OCI-M2 (cell line): ENCODE data around the gene VEGFA.

Experiments
- DNase-seq: peaks from one replicate; lab custom pipeline; 2025; ENCODE audit not compliant: unreplicated experiment; lab: John Stamatoyannopoulos, UW

VEGFA gene

DNA sequence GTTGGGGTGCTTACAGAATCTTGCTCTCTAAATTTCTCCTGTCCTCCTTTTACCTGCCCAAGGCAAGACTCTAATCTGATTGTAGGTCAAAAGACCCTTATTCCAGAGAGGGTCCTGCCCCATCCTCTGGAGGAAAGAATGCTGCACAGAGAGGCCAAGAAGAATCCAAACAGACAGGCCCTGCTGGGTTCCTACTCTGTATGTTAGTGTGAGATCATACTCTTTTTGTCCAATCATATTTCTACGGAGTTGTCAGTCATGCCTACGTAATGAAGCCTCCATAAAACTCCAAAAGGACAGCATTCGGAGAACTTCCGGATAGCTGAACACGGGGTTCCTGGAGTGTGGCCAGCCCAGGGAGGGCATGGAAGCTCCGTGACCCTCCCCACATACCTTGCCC lies 50.5 kb downstream of the VEGFA start:
- DNase-seq, result no peak

DNA sequence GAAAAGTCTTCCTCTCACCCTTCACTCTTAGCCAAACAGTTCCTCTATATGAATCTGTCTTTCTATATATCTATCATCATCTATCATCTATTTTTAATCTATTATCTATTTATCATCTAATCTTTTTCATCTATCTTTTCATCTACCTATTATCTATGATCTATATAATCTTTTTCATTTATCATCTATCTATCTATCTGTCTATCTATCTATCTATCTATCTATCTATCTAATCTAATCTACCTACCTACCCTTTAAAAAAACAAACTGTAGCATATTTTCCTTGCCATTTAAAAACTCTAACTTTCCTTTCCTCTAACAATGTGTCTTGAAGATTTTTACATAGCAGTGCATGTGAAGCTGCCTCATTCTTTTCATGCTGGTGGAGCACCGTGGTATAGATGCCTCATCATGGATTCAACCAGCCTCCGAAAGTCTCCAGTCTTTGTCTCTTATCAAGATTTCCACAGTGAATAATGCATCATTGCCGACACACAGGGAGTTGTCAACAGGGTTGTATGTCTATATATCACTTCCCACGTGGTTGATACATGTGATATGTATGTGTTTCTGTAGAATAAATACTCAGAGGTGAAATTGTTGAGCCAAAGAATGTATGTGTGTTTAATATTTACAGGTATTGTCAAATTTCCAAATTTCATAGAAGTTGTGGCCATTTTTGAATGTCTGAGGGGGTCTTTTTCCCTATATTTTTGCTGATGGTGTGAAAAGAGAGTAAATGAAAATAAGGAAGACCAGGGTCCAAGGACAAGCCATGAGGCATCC lies 51.3 kb downstream of the VEGFA start:
- DNase-seq, result no peak

DNA sequence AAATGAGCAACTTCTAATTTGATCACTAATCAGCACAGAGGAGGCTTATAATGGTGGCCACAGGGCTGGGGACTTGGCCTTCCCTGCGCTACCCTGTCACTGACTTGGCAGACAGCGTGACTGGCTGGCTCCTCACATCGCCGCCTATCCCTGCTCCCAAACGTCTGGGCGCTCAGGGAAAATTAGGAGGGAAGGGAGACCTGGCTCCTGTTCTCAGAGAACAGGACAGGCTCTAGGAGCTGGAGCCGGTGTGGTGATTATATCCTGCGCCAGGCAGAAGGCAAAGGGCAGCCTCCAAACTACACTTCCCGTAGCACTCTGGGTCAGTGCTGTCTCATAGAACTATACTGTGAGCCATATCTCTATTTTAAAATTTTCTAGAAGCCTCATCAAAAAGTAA lies 53.4 kb downstream of the VEGFA start:
- no peak for DNase-seq

DNA sequence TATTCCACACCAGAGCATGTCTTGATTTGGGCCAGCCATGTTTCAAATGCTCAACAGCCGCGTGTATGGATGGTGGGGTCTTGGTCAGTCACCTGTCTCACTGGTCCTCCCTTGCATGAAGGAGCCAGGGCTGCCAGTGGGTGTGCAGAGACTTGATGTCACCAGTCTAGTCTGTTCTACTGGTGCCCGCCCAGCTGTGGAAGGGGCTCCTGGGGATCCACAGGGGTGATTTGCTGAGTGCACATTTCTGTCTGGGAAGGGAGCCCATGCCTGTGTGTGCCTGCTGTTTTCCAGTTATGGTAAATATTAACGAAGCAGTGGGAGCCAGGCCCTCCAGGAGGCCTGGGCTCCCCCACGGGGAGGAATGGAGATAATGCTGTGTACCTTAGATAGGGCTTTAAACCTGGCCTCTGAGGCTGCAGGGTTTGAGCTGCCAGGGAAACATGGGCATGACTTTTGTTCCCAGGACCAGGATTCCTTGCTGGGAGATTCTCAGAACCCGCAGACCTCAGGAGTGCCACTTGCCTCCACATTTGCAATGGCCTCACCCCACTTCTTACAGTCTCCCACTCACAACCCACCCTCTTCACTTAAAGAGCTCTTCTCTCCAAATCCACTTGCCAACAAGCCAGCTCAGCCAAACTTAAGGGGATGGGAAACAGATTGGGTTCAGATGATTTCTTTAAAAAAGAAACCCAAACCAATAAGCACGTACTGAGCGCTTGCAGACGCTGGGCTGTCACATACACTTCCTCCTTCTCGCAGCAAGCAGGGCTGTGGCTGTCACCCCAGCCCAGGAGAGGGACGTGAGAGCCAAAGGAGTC lies 54.1 kb downstream of the VEGFA start:
- DNase-seq, result no peak

DNA sequence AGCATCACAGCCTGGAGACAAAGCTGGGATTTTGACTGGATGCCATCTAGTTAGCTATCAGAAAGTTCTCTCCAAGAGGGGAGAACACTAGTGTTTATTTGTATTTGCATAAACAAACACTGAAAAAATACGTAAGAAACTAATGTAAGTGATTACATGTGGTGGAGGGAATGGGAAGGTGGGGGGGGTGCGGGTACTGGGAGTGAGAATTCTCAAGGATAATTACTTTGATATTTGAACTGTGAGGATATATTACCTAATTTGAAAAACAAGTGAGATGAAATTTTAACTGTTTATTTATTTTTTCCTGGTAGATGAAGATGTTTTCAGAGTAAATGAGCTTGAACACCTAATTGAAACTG lies 54.7 kb downstream of the VEGFA start:
- DNase-seq, result no peak

DNA sequence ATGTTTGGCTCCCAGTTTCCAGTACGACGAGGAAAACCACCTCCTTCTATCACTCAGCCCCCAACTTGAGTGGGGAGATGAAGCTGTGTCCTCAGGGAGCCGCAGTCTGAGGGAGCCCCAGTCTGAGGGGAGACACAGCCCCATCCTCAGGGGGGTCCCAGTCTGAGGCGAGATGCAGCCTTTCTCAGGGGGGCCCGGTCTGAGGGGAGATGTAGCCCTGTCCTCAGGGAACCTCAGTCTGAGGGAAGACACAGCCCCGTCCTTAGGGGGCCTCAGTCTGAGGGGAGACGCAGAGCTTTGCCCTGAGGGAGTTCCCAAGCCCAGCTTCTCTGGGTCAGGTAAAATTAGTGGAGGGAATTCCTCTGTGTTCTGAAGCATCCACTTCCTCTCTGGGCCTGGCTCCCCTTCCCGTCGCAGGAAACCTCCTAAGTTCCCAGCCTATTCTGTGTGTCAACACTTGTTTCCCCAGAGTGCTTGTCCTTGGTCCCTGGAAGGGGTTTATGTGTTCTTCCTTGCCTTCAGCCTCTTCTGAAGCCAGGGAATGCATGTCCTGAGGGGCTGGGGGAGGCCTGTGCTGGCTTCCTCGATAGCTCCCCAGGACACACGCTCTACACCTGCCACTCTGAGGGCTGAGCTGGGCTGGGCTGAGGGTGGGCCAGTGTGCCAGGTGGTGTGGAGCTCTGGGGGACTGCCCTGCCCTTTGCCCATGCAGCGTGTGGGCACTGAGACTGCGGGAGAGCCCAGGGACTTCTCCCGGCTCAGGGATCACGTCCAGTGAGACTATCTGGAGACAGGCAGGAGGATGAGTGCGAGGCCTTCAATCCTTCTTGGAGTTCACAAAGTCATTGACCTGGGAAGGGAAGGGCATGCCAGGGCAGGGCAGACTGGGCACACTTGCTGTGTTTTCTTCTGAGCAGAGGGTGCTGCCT lies 55.4 kb downstream of the VEGFA start:
- no peak for DNase-seq

DNA sequence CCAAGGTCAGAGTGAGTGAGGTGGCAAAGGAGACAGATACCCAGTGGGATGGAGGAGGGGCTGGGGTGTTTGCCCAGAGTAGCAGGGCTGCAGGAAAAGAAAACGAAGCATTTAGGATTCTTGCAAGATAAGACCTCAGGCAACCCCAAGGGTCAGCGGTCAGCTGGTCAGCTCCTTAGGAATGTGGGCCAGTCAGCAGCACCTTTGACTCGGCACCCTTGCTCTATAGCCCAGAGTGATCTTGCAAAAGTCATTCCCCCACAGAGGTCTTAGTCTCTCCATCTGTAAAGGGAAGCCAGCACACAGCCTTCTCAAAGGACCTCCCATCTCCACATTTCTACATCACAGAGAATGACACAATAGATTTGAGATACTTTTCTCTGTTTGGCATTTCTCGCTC lies 56.7 kb downstream of the VEGFA start:
- no peak for DNase-seq

DNA sequence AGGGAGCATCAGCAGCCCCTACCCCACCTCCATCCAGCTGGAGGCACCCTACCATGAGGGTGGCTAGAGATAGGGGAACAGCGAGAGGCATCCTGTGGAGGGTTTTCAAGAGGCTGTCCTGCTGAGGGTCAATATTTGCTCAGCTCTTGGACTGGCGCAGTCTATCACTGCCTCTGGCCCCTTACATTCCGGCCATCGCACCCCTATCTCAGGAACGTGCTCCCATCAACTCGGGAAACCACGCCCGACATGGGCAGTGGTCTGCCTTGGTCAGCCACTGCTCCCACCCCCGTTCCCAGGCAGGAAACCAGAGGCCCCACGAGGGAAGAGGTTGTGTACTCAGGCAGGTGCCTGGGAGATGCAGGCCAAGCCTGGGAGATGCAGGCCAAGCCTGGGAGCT lies 57.9 kb downstream of the VEGFA start:
- DNase-seq, result no peak

DNA sequence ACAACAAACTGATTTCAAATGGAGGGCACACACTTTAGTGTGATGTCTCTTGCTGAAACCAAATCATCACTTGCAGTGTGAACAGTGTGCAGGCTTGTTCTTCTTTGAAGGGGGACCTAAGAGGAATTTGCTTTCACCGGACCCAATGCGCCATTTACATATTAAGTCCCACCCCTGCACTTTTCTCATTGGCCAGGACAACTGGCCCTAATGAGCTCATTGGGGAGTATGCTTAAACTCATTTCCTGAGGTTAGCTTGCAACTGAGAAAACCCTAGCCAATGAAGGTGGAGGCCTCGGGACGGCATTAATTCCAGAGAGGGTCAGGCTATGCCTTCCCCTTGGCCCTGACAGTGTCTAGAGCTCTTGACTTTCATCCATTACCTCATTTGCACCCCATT lies 58.7 kb downstream of the VEGFA start:
- DNase-seq, result no peak

DNA sequence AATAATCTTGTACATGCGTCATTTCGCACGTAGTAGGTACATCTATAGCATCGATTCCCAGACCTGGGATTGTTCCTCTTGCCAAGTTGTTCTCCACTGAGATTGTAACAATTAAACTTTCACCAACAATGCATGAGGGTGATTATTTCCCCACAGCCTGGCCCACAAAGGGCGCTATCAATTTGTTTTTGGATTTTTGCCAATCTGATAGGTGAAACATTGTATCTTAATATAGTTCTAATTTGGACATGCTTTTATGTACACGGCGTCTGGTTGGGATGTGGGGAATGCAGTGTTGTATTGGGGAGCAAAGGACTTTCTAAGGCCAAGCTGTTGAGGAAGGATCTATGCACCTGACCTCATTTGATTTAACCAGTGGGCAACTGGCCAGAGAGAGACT lies 59.5 kb downstream of the VEGFA start:
- DNase-seq, result no peak

DNA sequence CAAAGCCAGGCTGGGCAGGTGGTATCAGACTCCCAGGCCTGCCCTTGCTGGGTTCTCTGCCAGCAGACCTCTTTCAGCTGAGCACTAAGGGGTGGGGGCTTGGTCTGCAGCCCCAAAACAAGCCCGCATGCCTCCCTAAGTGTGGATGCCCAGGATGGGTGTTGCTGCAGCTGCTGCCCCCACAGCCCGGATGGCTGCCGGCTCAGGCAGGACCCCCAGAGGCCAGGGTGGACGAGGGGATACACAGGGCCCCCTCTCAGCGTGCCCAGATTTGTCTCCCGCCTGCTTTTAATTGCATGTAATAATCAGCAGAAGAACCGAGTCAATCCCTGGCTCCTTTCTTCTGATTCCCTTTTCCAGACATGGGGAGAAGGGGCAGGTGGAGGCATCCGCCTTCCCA lies 60.8 kb downstream of the VEGFA start:
- no peak for DNase-seq

DNA sequence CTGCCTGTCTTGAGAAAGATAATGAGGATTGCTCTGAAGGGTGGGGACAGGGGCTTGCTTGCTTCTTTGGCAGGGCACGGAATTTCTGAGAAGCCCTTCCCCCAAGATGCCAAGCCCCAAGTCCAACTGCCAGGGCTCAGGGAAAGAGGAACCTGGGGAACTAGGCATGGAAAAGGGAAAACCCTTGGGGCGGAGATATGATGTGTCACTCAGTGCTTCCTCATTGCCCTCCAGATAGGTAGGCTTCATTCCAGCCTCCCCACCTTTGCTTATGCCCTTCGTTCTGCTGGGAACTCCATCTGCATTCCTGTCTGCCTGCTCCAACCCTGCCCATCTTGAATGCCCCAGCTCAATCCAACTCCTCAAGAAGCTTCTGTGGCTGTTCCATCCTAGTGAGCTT lies 61.2 kb downstream of the VEGFA start:
- no peak for DNase-seq

DNA sequence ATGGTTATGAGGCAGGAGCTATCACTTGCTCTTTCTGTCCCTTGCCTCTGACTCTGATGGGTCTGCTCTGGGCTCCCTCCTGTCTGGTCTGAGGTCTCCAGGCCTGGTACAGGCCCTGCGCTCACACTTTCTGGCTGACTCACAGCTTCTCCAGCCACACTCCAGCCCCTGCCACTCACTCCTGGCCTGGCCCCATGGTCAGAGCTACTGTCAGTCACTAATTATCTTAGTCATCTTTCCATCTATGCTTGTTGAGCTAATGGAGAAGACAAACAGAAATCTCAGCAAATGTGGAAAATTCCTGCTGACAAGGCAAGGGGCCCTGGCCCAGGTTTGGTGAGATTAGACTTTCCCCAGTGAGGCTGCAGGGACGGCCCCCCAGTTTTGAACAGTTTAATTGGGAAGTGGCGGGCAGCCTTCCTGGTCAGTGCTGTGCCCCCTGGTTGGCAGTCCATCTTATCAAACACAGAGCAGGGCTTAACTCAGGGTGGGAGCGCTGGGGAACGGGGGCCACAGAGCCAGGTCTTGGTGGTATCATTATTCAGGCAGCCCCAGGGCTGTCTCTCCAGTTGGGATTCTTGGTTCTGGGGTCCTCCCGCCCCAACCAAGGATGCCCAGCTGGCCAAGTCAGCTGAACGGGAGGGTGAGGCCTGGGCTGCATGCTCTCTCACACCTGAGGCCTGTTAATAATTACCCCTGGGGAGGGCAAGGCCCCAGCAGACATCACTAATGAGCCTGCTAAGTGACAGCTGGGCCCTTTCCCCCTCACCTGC lies 63.4 kb downstream of the VEGFA start:
- no peak for DNase-seq

DNA sequence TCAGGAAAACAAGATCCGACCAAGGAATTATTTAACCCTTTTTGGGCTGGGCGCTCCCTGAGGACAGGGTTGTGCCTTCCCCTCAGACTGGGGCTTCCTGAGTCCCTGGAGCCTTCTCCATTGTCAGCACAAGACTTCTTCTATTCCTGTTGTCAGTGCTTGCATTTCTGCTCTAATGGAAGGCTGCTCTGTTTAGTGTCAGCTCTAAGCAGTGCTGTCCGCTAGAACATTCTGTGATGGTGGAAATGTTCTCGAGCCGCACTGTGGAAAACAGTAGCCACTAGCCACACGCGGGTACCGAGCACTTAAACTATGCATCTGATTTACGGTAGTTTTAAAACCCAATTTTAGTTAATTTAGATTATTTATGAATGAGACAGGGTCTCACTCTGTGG lies 64.0 kb downstream of the VEGFA start:
- DNase-seq, result no peak

DNA sequence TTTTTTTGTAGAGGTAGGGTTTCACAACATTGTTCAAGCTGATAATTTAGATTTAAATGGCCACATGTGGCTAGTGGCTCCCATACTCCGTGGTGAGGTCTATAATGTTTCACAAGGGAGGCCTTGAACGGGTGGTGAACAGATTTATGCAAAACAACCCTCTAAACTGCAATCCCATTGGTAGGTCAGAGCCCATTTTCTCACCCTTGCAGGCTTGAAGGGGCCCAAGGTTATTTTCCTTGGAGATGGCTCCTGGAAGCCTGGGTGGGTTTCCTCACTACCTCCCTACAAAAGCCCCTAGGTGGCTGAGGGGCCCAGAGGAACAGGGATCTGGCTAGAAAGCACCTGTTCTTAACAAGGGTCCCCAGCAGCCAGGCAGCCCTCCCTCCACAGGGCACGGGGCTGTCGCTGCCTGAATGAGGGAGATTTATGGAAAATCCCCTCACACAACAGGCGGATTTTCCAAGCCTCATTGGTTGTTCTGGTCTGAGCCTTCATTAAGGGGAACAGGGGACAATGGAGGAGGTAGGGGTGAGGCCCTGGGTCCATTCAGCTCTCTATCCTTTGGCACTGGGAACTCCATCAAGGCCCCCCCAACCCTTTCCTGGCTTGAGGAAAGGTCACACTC lies 64.6 kb downstream of the VEGFA start:
- DNase-seq, result no peak

DNA sequence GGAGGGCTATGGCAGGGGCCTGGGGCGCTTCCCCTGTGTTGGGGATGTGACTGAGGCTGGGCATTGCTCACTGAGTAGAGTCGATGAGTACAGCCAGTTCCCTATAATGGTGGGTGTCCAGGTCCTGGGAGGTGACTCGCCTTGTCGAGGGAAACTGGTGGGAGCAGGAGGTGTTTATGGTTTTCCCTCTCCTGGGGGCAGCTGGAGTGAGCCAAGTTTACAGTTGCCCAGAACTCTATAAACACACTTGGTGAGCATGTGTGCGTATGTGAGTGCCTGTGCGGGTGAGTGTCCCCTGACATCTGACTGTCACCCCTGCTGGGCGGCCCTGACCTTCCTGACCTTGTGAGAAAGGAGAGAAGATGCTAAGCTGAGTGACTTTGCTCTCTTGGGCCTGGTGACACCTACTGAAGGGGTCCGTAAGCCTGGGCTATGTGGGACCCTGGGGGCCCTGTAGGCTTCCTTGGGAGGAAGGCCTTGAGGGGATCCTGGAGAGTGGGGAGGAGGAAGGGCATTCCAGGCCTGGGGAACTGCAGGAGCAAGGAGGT lies 65.9 kb downstream of the VEGFA start:
- DNase-seq, result no peak
